GM21423 (cell line): ENCODE measurements around the gene CHD5.

Experiments used
- ATAC-seq: cut with Tn5 transposase; IDR thresholded peaks from one replicate; pipeline ENCODE4 v1.9.1; 2021; ENCODE audit warnings: mild to moderate bottlenecking, moderate library complexity; ENCODE audit not compliant: unreplicated experiment

CHD5 gene

GRCh38 chr1:6174621-6175410, 5.3 kb downstream of the CHD5 start:
- no peak for ATAC-seq

GRCh38 chr1:6172549-6172948, 7.6 kb downstream of the CHD5 start:
- no peak for ATAC-seq

GRCh38 chr1:6171548-6172124, 8.5 kb downstream of the CHD5 start:
- ATAC-seq: no peak

GRCh38 chr1:6170742-6171201, 9.3 kb downstream of the CHD5 start:
- no peak for ATAC-seq

GRCh38 chr1:6170116-6170741, 9.9 kb downstream of the CHD5 start:
- no peak for ATAC-seq

GRCh38 chr1:6168947-6169586, 11.1 kb downstream of the CHD5 start:
- no peak for ATAC-seq

- no peak for ATAC-seq
These were observed 12.5 kb downstream of the CHD5 start for GRCh38 chr1:6167391-6168303.

- ATAC-seq: no peak
These were observed 13.3 kb downstream of the CHD5 start for GRCh38 chr1:6166655-6167390.

- ATAC-seq: no peak
These were observed 13.9 kb downstream of the CHD5 start for GRCh38 chr1:6166221-6166620.

- ATAC-seq: no peak
These were observed 14.6 kb downstream of the CHD5 start for GRCh38 chr1:6165441-6165985.

- ATAC-seq: no peak
These were observed 15.1 kb downstream of the CHD5 start for GRCh38 chr1:6165027-6165426.

- ATAC-seq: no peak
These were observed 16.0 kb downstream of the CHD5 start for GRCh38 chr1:6163973-6164617.

- ATAC-seq: no peak
These were observed 16.7 kb downstream of the CHD5 start for GRCh38 chr1:6163191-6163972.

GRCh38 chr1:6162773-6163172, 17.3 kb downstream of the CHD5 start:
- ATAC-seq: no peak

GRCh38 chr1:6162341-6162740, 17.8 kb downstream of the CHD5 start:
- ATAC-seq: no peak

- no peak for ATAC-seq
These were observed 21.9 kb downstream of the CHD5 start for GRCh38 chr1:6158181-6158580.

GRCh38 chr1:6157528-6158174, 22.5 kb downstream of the CHD5 start:
- no peak for ATAC-seq

- no peak for ATAC-seq
These were observed 23.0 kb downstream of the CHD5 start for GRCh38 chr1:6157132-6157527.
